GM19467 (cell line): ENCODE results near the gene NAA40.

Experiments used
- ATAC-seq: cut with Tn5 transposase; IDR thresholded peaks from one replicate; pipeline ENCODE4 v1.9.1; 2021; ENCODE audit warnings: mild to moderate bottlenecking, moderate library complexity; ENCODE audit not compliant: unreplicated experiment

NAA40 gene

DNA sequence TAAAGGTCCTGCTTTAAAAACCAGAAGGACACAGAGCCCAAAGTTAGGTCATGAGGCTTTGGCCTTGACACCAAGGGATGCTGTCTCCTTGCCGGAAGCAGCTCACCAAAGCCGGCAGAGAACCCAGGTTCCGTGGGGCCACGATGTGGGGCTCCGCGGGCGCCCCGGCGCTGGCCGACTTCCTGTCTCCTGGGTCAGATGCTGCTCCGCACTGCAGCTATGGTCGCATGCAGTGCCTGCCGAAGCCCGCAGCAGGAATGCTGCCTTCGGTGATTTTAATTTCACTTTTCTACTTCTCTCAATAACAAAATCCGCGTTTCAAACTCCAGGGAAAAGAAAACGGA, 47.0 kb downstream of the NAA40 start:
- no peak for ATAC-seq

DNA sequence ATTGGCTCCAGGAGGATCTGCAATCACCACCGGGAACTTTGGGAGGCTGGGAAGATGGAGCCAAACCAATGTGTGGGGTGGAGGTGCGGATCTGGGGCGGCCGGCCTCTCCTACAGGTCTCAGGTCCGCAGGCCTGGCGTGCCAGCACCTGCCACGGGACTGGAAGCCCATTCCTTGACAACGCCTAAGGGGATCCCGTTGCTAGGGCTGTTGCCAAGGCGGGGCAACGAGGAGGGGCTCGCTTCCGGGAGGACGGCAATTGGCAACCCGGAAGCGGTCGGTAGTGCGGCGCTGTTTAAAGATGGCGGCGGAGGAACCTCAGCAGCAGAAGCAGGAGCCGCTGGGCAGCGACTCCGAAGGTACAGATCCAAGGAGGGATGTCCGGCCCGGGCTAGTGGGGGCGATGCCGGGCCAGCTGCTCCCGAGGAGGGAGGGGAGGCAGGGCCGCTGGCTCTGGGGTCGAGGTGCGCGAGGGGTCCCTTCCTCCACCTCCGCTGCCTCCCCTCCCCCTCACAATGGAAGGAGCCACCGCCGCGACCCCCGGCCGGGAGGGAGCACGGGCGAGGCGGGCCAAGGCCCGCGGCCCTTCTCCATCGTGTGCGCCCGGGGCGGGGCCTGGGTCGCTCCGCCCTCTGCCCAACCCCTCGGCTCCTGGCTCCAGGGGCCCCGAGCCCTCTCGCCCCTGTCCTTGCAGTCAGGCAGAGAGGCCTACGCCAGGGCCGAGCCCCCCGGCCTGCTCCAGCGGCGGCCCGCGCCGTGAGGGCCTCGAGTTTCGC, 47.5 kb downstream of the NAA40 start, which contains the start of gene OTUB1:
OTUB1 (plus strand) TSS at position 283 of the 776 bp plus-strand sequence; CDS start at position 302, 19 bp downstream.
- peak; percentile 73 for ATAC-seq

DNA sequence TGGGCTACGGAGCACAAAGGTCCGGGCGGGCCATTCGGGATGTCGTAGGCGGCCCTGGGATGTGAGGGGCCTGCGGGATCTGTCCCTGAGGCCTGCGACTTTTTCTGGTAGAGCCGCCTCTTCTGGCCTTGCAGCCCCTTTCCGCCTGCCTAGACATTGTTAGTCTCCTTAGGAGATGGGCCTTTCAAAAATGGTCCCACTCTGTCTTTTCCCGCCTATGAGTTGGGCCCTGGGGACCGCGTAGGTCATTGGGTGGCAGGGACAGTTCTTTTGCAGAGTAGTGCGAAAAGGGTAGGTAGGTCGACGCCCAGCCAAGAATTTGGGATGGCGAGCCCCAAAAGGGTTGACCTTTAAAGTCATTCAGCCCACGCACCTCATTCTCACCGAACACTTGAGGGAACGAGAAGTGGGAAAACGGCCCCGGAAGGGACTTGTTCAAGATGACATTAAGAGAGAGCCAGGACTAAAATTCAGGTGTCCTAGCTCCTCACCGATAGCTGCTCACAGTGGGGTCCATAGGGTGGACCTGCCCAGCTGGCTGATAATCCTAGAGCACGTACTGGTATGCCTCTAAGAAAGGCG, 48.2 kb downstream of the NAA40 start:
- no peak for ATAC-seq

DNA sequence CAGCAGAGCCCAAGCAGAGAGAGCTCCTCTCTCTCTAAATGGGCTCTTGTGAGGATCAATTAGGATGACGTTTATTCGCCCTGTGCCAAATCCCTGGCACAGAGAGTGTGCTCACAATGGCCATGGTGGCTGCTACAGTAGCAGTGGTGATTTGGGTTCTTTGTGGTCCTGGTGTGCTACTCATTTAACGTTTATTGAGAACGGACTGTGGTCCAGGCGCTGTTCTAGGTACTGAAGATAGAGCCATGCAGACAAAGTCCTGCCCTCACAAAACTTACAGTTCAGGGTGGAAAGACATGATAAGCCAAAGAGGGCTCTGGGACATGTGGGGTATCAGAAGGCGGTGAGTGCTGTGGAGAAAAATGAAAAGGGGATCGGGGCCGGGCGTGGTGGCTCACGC, 52.8 kb downstream of the NAA40 start:
- no peak for ATAC-seq

DNA sequence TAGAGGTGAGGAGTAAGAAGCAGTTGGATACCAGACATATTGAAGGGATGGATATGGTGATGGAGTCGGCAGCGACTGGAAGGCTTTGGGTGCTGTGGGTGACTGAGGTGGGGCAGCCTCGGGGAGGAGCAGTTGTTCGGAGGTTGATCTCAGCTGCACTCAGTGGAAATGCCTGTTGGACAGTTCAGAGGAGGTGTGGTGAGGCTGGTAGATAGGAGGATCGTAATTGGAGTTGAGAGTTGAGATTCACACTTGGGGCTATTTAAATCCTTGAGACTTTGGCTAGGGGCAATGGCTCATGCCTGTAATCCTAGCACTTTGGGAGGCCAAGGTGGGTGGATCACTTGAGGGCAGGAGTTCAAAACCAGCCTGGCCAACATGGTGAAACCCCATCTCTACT, 54.3 kb downstream of the NAA40 start:
- ATAC-seq = no peak

DNA sequence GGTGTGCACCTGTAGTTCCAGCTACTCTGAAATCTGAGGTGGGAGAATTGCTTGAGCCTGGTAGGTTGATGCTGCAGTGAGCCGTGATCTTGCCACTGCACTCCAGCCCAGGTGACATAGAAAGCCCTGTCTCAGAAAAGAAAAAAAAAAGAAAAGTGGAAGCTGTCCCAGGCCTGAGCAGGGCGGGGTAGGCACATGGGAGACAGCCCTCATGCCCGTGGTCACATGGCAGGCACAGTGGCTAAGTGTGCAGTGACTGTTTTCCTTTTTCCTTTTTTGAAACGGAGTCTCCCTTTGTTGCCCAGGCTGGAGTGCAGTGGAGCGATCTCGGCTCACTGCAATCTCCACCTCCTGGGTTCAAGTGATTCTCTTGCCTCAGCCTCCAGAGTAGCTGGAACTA, 55.2 kb downstream of the NAA40 start:
- ATAC-seq = no peak

DNA sequence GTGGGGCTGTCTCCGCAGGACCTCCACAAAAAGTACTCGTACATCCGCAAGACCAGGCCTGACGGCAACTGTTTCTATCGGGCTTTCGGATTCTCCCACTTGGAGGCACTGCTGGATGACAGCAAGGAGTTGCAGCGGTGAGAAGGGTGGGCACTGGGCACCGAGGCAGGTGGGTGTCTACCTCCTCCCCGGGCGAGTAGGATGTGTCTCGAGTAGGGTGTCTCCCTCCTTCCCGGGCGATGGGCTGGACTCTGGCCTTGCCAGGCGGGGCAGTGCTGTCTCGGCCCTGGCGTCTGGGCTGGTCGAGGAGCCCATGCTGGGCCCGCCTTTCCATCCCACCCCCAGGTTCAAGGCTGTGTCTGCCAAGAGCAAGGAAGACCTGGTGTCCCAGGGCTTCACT, 57.7 kb downstream of the NAA40 start:
- no peak for ATAC-seq

DNA sequence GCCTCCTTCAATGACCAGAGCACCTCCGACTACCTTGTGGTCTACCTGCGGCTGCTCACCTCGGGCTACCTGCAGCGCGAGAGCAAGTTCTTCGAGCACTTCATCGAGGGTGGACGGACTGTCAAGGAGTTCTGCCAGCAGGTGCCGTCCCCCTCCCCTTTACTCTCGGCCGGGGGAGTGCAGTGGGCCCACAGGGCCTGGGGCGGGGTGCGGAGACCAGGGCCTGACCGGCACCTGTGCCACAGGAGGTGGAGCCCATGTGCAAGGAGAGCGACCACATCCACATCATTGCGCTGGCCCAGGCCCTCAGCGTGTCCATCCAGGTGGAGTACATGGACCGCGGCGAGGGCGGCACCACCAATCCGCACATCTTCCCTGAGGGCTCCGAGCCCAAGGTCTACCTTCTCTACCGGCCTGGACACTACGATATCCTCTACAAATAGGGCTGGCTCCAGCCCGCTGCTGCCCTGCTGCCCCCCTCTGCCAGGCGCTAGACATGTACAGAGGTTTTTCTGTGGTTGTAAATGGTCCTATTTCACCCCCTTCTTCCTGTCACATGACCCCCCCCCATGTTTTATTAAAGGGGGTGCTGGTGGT, 58.4 kb downstream of the NAA40 start:
- no peak for ATAC-seq

DNA sequence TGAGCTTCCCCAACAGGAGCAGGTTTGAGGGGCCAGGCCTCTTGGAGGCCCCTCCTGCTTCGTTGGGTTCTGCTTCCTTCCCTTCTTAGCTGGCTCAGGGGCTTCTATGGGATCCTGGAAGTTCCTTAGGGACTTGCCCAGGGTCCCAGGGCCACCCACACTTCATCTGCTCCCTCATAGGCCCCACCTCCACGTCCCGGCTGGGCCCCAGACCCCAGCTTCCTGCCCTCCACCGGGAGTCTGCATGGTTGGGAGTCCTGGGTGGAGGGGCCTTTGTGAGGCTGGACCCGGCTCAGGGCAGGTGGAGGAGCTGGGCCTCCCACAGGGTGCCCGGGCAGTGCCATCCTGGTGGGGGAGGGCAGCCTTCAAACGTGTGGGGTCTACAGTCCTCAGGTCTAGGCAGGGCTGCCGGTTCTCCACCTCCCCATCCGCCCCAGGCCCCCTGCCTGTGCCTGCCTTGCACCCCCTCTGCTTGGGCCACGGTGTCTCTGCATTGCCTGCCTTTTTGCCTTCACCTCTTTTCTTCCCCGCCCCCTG, 59.1 kb downstream of the NAA40 start:
- no peak for ATAC-seq

DNA sequence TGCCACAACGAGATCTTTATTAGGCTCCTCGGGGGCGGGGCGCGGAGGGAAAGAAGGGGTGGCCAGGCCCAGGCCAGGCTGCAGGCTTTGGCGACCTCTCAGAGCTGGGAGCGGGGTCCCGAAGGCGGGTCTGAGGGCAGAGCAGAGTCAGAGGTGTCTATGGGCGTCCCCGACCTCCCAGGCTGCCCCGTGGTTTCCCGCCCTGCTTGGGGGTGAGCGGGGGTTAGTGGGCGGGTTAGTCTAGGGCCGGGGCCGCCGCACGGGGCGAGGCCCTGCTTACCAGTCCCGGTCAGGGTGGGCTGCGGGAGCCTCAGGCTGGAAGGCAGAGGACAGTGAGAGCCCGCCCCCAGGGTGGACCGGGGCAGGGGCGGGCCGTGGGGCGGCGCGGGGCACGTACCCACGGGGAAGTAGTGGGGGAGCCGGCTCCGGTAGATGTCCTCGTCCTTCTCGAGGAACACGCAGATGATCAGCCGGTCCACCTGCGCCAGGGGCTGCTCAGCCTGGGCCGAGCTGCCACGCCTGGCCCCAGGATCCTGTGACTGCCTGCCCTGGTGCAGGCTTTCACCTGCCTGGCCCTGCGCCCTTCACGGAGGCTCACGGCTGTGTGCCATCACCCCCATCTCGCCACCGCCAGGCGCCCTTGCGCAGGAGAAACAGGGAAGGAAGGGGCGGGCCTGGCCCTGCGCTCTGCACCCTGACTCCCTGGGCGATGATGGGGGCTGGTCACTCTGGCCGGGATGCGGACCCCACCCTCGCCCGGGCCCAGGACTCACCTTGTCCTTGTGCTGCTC, 60.0 kb downstream of the NAA40 start:
- ATAC-seq = no peak

DNA sequence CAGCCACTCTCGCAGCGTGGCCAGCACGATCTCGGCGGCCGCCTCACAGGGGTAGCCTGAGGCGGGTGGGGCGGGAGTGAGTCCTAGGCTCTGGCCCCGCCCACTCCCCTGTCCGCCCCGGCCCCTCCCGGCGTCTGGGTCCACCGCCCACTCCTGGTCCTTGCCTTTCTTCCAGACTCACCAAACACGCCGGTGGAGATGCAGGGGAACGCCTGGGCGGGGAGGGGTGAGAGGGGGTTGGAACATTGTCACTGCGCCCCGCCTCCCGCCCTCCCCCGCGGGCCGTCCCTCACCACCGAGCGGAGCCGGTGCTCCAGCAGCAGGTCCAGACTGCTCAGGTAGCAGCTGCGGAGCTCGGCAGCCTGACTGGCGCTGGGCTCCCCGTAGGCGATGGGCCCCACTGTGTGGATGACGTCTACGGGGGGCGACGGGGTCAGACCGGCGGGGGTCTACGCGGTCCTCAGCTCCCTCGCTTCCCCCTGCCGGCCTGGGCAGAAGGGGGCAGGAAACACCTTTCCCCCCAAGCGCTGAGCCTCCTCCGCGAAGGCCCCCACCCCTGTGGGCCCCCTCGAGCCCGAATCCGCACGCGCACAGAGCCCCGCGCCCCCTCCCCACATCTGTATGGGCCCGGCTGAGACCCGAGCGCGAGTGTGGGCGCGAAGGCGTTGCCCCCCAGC, 60.7 kb downstream of the NAA40 start:
- ATAC-seq = no peak

DNA sequence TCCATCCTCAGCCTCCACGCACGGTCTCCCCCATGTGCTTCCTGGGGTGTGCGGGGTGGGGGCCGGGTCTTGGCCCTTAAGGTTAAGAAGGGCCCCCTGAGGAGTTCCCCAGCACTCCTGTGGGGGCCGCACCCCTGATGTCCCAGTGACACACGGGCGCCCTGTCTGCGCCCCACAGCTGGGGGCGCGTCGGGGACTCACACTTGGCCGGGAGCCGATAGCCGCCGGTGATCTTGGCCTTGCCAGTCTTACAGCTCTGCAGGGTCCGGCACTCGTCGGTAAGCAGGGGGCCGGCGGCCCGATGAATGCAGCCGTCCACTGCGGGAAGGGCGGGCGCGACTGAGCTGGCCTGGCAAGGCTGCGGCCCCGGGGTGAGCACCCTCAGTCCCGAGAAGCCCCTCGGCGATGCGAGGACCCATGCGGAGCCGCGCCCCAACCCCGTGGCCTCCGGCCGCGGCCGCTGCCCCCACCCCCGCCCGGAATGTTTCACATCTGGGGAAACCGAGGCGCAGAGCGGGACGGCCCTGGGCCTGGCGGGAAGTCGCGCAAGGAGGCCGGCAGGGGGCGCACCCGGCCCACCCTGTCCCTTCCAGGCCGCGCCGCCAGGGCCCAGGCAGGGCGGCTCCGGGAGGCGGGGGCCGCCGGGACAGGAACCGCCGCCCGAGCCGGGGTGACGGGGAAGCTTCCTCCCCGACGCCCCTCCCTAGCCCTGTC, 61.4 kb downstream of the NAA40 start:
- ATAC-seq = no peak

DNA sequence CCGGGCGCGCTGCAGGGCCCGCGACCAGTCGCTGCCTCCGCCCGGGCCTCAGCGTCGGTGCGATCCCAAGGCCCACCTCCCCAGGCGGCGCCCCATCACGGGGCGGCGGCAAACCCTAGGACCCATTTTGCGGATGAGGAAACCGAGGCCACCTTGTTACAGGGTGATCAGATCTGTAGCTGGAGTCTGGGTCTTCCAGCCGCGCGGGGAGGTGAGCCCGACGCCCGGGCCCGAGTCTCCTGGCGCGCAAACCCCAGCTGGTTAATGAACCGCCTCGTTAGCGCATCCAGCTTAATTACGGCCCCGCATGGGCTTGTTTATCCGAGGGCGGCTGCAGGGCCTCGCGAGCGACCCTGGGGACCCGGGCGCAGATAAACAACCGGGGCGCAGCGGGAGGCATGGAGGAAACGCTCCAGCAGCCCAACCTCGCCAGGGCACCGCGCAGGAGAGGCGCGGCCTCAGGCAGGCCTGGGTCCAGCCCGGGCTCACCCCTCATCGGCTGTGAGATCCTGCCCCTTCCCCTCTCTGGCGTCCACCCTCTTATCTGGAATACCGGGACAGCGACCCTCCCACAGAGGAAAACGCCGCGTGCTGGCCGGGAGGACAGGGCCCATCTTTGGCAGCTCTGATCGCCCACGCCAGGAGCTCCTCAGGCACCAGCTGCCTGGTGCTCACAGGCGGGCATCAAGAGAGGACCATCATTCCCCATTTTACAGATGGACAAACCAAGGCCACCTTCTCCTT, 62.1 kb downstream of the NAA40 start:
- no peak for ATAC-seq

DNA sequence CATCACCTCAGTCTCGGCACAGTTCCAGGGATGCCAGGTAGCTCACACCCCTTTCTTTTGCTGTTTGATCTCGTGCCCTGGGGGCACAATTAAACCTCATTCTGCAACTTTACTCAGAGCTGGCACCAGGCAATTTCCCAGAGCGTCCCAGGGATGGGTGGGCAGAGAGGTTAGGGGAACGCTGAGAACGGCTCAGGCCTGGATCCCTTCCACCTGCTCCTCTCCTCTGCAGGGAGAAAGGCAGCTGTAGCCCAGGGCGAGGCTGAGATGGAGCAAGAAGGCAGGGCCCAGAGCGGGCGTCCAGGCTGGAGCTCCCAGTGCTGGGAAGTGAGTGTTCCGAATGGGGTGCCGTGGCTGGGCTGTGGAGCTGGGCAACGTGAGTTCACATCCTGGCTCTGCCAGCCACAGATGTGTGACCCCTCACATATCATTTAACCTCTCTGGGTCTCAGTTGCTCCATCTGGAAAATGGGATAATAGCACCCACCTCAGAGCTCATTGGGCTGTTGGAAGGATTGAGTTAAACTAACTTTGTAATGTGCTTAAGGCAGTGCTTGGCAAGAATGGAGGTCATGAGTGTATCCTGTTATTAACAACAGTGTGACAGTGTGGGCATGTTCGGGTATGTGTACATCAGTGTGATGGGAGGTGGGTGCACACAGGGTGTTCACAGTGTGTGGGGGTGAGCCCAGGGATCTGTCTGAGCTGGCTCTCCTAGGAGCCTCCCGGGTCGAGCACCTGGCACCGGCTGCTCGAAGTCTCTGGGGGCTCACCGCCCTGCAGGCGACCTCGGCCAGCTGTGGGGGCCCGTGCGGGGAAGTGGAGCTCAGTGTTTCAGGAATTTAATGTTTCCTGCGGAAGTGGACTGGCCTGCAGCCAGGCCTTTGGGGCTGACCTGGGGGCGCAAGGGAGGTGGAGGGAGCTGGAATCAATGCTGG, 63.0 kb downstream of the NAA40 start:
- no peak for ATAC-seq

DNA sequence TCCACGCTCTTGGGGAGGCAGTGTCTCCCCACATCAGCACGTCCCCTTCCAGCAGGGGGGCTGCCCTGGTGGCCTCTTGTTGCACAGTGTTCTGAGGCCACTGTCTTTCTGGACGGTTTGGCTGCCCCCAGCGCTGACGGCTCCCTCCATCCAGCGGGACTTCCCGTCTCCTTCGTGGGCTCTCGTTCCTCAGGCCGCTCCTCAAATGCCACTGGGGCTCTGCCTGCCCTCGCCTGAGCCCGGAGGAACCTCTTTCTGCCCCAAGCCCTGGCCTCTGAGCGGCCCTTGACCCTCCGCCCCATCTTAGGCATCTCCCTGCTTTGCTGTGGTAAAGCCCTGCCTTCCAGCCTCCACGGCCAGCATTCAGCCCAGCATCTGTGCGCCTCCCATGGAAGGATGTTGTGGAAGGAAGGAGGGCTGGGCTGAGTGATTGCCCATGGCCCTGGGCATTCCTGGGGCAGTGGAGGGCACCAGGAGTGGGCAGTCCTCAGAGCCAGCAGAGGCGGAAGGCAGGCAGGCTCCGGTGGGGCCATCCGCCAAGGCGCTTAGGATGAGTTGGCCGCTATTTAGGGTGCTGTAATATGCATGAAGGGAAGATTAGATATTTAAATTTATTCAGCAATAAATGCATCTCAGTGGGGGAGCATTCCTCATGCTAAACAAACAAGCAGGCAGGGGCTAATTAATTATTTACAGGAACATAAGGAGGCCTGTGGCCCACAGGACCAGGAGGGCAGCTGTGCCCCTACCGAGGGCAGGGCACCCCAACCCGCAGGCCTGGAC, 65.2 kb downstream of the NAA40 start:
- ATAC-seq = no peak

DNA sequence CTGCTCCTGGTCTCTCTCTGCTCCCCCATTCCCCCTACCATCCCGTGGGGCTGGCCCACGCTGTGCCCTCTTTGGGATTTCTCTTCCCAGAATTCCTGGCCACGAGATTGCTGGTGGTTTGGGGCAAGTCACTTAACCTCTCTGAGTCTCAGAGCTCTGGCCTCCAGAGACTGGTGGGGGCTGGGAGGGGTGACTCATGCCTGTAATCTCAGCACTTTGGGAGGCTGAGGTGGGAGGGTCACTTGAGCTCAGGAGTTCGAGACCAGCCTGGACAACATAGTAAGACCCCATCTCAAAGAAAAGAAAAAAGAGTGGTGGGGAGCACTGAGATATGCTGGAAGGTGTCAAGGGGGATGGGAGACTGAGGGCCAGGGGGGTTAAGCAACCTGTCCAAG, 65.8 kb downstream of the NAA40 start:
- no peak for ATAC-seq

DNA sequence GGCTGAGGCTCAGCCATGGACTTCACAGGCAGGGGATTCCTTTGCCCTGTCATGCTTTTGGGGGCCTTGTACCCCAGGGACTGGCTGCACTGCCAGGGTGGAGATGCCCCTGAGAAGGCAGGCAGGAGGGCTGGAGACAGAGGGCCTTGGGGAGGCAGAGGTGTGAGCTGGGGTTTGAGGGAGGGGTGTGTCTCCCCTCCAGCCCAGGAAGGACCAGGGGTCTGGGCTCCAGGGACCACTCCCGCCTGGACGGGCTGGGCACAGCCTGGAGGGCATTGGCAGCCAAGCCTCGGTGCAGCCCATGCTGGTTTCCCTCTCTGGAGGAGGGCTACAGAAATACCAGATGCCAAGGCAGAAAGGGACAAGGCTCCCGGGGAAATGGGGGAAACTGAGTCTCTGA, 66.9 kb downstream of the NAA40 start:
- ATAC-seq = no peak

DNA sequence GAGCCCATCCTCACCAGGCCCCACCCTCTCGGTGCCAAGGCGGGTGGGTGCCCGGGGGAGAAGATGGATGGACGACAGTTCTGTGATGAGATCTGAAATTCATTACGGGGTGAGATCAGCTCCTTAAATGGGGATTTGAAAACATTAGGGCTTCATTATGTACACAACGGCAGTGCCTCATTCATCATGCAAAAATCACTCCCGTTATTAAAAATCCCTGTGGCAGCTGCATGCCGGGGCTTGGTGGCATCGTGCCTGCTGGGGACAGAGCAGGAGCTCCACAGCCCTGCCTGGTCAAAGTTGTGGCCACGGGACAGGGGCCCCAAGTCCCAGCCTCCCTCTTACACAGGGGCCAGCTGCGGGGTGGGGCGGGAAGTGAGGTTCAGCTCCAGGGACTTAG, 67.6 kb downstream of the NAA40 start:
- ATAC-seq = no peak
